Fibroblast of villous mesenchyme (primary cell): ENCODE results near the gene CDC20B. TPM values are rescaled to one million over a fixed set of nuclear protein-coding genes. Genes with fewer than 3 reads are reported as not detected.
"Not testable (repeated sequence)": the region's sequence is repeated elsewhere in the genome, so short reads cannot be mapped to it uniquely, and the experiment has no call there.

Source experiments
- DNase-seq: peaks from one replicate; pipeline ENCODE4 v3.0.0-alpha.2; 2010; ENCODE audit warnings: low read depth
- H3K4me3 ChIP-seq: 2 replicates; pipeline ENCODE4 v1.5.1; 2011; ENCODE audit warnings: low read depth, mild to moderate bottlenecking, low read length
- CTCF ChIP-seq: IDR thresholded peaks from 2 replicates; pipeline ENCODE4 v1.5.1; 2012; ENCODE audit warnings: low read depth, mild to moderate bottlenecking, low read length; ENCODE audit not compliant: insufficient read depth
- total RNA-seq: library from RNA; depleted of rRNA; stranded (reverse); fragments of >200 nt; gene quantifications from 2 replicates; pipeline ENCODE4 v1.2.3, GENCODE V29; 2012

The CDC20B gene
- total RNA-seq, 1 donor = not detected

- no peak for DNase-seq
- no peak overlapping the region for H3K4me3 ChIP-seq
- TF ChIP-seq CTCF = no peak
These were observed 38.8 kb downstream of the CDC20B start for GRCh38 chr5:55134053-55134722.

- no peak for TF ChIP-seq CTCF
- no peak for DNase-seq
- H3K4me3 ChIP-seq = no peak overlapping the region
These were observed 49.6 kb downstream of the CDC20B start for GRCh38 chr5:55123365-55123764.

GRCh38 chr5:55114061-55114460, 58.9 kb downstream of the CDC20B start:
- DNase-seq = no peak
- no peak overlapping the region for H3K4me3 ChIP-seq
- no peak for TF ChIP-seq CTCF

DNA sequence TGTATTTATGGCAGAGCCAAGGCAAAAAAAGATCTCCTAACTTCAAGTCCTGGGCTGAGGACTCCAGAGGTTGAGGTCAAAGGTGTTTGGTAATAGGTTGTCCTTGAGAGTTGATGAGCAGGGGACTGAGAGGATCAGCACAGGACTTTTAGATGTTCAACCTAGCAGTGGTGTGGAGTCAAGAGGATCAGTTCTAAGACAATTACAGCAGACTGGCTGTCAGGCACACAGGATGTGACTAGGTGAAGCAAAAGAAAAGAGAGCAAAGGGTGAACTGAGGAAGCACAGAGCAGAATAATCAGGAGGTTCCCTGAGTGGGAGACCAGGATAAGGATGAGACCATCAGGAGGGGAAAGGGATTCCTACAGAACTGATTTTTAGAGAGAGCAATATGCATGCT, 59.6 kb downstream of the CDC20B start:
- no peak overlapping the region for H3K4me3 ChIP-seq
- DNase-seq = no peak
- no peak for TF ChIP-seq CTCF

- DNase-seq = no peak
- TF ChIP-seq CTCF = no peak
- H3K4me3 ChIP-seq = no peak overlapping the region
These were observed 62.8 kb downstream of the CDC20B start for GRCh38 chr5:55110217-55110616.

GRCh38 chr5:55108661-55109060, 64.3 kb downstream of the CDC20B start:
- no peak for TF ChIP-seq CTCF

GRCh38 chr5:55105976-55106375, 67.0 kb downstream of the CDC20B start:
- not testable (repeated sequence) for DNase-seq, H3K4me3 ChIP-seq

More at GRCh38 chr5:55108661-55109060, 64.3 kb downstream of the CDC20B start:
- H3K4me3 ChIP-seq = no peak overlapping the region
- no peak for DNase-seq
